Activated gamma-delta T cell treated with anti-CD3 and anti-CD28 coated beads, Interleukin-2, amount 50 U/mL, for 16 hours (primary cell): ENCODE measurements around the gene MTTP.
"Not testable (repeated sequence)": the region's sequence is repeated elsewhere in the genome, so short reads cannot be mapped to it uniquely, and the experiment has no call there.

Experiments
- DNase-seq: peaks from one replicate; pipeline ENCODE4 v3.0.0-alpha.2; 2020; ENCODE audit warnings: low read depth

Gene MTTP

GRCh38 chr4:99574530-99575324 lies at the start of gene MTTP:
Gene MTTP, plus strand, starts transcription at chr4:99574824. Its CDS starts 86 bp downstream, at chr4:99574910.
- DNase-seq = no peak

GRCh38 chr4:99529228-99529627 lies 45.4 kb upstream of the MTTP start:
- no peak for DNase-seq

GRCh38 chr4:99529956-99530355 lies 44.7 kb upstream of the MTTP start:
- DNase-seq = no peak

- not testable (repeated sequence) for DNase-seq
These were observed 39.9 kb upstream of the MTTP start for GRCh38 chr4:99534699-99535098.

GRCh38 chr4:99536271-99536670 lies 38.4 kb upstream of the MTTP start:
- DNase-seq = no peak

GRCh38 chr4:99536848-99537247 lies 37.8 kb upstream of the MTTP start:
- no peak for DNase-seq

- DNase-seq = no peak
These were observed 37.0 kb upstream of the MTTP start for GRCh38 chr4:99537674-99538073.

GRCh38 chr4:99540277-99540939 lies 34.2 kb upstream of the MTTP start:
- no peak for DNase-seq

GRCh38 chr4:99552872-99553271 lies 21.8 kb upstream of the MTTP start:
- no peak for DNase-seq

GRCh38 chr4:99563310-99564186 lies 11.1 kb upstream of the MTTP start, which contains the start of gene TRMT10A:
Gene TRMT10A, minus strand, starts transcription at chr4:99564039. Its CDS starts 4,701 bp downstream, at chr4:99559338.
- DNase-seq = peak; percentile 92

- DNase-seq = no peak
These were observed 9.7 kb upstream of the MTTP start for GRCh38 chr4:99564921-99565320.

- DNase-seq = no peak
These were observed 2.7 kb upstream of the MTTP start for GRCh38 chr4:99571883-99572282.

GRCh38 chr4:99572527-99573240 lies 1.9 kb upstream of the MTTP start:
- DNase-seq = no peak

- DNase-seq = no peak
These were observed 772 bp upstream of the MTTP start for GRCh38 chr4:99573735-99574368.

GRCh38 chr4:99578714-99579113 lies 4.1 kb downstream of the MTTP start:
- DNase-seq = no peak

- no peak for DNase-seq
These were observed 10.9 kb downstream of the MTTP start for GRCh38 chr4:99585516-99585915.

- DNase-seq = no peak
These were observed 11.7 kb downstream of the MTTP start for GRCh38 chr4:99586322-99586721.

GRCh38 chr4:99586797-99587196 lies 12.2 kb downstream of the MTTP start:
- no peak for DNase-seq

GRCh38 chr4:99587309-99587708 lies 12.7 kb downstream of the MTTP start:
- DNase-seq = no peak

- no peak for DNase-seq
These were observed 13.2 kb downstream of the MTTP start for GRCh38 chr4:99587803-99588202.

- DNase-seq = no peak
These were observed 17.1 kb downstream of the MTTP start for GRCh38 chr4:99591757-99592156.
